GM21390 (cell line): ENCODE results near the gene KIRREL1.

ENCODE experiments used
- ATAC-seq: cut with Tn5 transposase; IDR thresholded peaks from one replicate; pipeline ENCODE4 v1.9.1; 2021; ENCODE audit not compliant: unreplicated experiment

Gene KIRREL1

DNA sequence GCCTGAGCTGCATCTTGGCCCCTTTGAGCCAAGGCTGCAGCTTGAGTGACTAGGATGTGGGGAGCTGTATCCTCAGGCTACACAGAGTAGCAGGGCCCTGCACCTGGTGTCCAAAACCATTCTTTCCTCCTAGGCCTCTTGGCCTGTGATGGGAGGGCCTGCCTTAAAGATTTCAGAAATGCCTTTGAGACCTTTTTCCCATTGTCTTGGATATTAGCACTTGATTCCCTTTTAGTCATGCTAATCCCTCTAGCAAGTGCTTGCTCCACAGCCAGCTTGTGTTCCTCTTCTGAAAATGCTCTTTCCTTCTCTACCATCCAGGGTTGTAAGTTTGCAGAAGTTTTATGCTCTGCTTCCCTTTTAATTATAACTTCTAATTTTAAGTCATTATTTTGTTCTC is 21.7 kb upstream of the KIRREL1 start:
- no peak for ATAC-seq

DNA sequence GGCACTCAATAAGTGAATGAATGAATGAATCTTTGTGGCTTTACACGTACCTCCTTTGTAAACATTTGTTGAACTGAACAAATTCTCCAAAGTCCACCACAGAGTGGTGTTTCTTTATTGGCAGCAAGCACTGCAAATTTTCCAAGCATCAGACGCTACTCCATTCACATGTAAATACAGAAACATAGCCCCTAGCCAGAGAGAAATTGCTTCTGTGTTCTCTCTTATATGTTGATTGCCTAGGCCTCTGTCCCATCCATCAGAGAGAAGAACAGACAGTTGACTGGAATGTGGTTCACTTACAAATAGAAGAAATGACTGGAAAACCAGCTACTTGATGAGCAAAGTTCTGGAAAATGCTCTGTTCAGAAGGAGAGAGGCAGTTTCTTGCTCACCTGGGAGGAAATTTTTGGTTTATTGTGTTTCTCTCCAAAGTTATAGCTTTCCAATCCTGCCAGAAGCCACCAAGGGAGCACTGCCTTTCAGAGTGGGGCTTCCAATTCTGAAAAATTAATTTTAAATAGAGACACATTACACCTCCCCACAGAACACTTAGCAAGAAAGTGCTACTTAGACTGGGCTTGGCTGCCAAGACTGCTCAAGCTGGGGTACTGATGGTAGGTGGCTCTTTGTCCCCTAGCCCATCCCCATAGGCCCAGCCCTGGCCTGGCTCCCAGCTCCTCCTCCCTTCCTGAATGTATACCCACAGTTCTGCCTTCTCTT is 18.1 kb upstream of the KIRREL1 start:
- no peak for ATAC-seq

DNA sequence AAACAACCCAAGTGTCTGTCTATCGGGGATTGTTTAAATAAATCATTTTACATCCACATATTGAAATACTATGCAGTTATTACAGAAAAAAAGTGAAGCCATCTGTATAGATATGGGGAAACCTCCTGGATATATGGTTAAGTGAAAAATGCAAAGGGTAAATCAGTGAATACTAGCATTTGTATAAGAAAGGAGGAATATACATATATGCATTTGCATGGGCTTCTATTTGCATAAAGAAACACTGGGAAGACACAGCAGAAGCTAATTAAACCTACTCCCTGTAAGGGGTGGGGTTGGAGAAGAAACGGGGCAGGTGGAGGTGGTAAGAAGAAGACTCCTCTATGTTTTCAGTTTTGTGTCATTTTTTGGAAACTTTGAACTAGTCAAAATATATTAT is 16.6 kb upstream of the KIRREL1 start:
- no peak for ATAC-seq

DNA sequence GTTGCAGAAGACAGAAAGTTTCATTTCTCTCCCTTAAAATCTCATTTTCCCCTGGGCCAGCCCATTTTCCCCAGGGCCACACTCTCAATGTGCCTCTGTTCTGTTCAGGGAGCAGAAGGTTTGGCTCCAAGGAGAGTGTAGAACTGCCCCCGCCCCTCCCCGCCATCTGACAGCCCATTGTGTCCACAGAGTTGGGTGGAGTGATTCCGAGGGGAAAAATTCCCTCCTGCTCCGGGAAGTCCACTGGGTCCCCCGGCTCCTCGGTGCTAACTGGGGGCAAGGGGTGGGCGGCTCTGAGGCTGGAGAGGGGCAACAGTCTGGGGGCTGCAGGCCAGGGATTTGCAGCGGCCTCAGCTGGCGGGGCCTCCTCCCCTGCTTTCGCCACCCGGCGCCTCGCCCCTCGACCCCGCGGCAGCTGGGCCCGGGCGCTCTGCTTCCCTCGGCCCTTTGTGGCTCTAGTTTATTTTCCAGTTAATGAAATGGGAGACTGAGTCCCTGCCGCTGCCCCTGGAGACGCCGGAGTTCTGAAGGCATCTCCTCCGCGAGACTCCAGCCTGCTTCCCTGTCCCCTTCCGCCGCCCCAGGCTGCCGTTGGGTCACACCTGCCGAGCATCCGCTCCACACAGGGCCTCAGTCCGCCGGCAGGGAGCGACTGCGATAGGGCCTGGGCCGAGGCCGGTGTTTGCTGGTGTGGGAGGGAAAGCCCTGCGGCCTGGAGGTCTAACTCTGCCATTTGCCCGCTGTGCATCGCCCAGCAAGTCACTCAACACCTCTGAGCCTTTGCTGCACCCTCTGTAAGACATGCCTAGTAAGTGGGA is 14.7 kb upstream of the KIRREL1 start:
- ATAC-seq, result no peak

DNA sequence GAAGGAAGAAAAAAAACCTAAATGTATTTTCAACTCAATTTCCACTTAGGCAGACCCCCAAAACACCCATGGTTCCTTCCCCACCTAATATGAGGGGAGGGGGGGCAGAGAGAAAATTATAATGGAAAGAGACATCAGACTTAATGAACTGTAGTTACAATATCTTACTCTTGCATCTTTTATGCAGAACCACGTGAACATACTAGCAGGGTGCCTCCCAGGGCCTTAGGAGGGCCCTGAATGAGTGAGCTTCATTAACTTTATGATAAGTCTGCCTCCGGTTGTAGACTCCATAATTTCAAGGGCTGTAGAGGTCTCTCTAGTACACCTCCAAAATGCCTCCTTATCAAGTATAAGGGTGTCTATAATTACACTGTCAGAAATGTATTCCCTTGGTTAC is 11.3 kb upstream of the KIRREL1 start:
- no peak for ATAC-seq

DNA sequence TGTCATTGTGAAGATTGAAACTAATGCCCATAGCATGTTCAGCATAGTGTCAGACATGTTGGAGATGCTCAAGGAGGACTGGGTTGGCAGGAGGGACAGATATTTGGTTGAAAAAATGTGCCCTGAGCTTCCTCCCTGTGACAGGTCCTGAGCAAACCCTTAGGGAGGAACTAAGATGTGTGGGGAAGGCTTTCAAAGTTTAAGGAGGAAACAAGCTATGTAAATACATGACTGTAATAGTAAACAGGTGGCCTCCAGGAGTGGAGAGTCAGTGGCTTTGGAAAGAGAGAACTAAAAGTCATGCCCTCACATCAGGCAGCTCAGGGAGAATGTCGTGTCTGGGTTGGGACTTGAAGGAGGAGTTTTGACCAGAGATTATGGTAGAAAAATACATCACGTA is 9.7 kb upstream of the KIRREL1 start:
- no peak for ATAC-seq

DNA sequence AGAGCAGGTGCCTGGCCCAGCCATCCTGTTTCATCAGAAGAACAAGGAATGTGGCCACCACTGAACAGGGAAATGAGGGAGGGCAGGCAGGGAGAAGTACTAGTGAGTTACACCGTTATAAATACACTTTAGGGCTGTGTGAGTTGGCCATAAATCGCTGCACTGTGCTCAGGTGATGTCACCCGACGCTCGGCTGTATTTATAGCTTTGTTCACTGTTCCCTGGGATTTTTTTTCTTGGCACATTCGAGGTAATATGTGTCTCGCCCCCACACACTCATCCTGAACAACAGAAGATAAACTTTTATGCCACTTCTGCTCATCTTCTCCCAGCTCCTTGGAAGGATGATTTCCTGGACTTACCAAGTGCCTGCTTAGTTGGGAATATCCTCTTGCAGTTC is 9.0 kb upstream of the KIRREL1 start:
- ATAC-seq, result no peak

DNA sequence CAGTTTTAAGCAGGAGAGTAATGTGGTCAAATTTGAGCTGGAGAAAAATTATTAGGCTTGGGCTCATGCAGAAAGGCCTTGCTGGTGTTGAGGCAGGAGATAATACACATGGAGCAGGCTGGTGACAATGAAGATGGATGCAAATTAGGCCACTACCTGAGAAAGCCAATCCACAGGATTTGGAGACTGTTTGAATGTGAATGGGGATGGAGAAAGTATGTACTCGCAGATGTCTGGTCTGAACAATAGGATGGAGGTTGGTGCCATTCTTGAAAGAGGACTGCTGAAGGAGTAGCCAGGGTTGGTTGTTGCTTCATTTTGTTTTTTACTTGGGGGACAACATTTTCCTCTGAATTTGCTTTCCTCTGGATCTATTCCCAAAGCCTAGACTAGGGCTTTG is 8.0 kb upstream of the KIRREL1 start:
- no peak for ATAC-seq

DNA sequence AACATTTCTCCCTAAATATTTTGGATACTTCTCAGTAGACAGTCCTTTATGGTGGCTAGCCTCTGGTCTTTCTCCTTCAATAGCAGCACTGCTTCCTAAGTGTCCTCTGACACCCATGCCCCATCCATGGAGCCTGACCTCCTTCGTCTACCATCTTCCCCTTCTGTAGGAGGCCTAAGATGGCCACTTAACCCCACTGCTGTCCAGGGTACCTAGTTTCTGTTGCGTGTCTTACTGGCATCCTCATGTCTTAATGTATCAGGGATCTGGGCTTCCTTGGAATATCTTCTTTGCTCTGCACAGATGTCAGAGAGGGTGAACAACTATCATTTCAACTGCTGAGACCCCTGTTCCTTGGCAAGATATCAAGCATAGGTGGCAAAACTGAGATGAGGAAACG is 5.4 kb upstream of the KIRREL1 start:
- ATAC-seq, result no peak

DNA sequence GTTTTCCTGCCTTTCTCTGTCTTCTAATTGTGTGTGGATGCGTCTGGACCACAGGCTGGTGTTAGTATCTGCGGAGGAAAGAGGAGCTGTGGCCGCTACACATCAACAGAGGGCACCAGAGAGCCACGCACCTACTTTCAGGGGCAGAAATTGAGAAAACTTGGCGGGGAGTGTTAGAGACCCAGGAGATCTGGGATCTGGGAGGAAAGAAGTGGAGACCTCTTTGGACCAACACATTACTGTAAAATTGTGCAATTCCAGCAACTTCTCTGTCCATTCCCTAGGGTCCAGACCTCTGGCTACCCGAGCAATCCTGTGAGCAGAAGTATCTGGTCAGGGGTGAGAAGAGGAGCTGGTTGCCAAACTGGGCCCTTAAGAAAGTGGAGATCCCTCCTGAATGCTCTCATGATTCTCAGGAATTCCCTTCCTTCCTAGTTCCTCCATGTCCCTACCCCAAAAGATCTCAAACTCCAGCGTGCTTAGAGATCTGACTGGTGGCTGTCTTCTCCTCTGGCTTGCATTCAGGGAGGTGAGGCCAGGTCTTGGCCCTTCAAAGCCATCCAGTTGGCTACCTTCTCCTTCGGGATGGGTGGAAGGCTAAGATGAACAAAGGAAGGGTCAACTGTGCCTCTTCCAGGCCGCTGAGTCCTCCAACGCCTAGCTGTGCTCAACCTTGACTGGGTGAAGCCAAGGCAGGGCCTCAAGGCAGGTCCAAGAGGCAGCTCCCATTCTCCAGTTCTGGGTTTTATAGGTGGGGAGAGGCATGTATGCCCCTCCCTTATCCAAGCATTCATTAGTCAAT is 1.2 kb upstream of the KIRREL1 start:
- ATAC-seq, result no peak

DNA sequence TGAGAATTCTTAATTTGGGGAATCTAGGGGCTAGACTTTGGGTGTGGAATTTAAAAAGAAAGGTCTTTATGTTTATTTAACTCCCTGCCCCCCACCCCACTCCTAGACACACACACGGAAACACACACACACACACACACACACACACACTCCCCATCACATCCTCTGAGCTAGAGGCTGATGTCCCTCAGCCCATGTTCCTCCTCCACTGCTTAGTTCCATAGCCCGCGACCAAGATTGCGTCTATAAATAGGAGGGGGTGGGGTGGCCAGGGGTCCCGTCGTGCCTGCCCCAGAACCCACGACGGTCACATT is 655 bp upstream of the KIRREL1 start:
- no peak for ATAC-seq

DNA sequence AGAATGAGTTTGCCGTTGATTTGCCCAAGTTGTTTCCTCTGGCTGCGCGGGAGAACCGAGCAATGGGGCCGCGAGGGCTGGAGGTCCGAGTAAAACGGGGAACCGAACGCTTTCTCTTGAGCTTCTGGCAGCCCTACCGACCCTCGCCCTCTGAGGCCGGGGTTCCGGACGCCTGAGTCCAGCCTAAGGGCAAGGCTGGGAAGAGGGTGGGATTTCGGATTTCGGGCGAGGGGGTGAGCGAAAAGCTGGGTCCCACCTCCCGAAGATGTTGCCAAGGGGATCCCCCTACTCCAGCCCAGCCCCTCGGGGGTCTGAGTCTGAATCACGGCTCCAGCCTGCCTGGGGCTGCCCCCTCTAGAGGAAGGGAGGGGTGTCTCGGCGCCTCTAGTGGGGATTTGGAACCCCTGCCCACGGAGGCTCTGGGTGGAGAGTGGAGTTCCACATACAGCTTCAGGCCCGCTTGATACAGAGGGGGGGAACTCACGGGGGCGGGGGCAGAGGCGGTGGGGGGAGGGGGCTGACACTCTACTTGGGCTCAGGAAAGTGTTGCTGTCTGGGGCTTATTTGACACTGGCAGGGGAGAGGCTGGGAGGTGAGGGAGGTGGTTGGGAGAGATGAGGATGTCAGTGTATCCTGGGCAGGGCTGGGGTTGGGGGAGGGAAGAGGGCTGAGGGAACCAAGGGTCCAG is 617 bp downstream of the KIRREL1 start:
- ATAC-seq, result no peak

DNA sequence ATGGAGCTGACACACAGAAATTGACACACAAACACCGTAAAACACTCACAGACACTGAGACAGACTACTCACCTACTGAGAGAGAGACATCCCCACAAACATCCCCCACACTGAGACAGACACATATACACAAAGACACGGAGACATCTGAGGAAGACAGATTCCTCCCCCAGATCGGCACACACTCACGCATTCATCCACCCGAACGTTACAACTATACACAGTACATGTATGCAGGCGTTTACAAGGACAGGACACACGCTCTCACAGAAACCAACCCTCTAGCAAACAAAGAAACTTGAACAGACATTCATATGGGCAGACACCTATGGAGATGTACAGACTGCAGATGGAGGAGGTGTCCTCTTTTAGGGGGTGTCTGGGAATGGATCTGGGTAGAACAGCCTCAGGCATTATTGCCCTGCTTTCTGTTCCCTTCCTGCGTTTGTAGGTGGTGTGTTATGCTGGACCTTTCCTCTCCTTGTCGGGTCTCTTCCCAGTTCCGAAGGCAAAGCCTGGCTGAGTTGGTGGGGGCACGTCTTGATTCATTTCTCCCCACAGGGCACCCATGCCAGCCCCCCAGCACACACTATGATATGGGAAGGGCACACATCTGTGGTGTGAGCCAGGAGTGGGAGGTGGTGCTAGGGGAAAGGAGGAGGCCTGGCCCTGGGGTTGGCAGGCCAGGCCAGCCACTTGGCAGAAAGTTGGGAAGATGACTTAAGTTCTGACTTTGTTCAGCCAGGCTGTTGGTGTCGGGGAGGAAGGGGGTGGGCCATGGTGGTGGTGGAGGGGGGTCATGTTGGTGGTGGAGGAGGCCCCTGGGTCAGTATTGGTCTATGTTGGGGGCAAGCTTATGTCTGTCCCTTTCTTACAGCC is 1.5 kb downstream of the KIRREL1 start:
- ATAC-seq, result no peak

DNA sequence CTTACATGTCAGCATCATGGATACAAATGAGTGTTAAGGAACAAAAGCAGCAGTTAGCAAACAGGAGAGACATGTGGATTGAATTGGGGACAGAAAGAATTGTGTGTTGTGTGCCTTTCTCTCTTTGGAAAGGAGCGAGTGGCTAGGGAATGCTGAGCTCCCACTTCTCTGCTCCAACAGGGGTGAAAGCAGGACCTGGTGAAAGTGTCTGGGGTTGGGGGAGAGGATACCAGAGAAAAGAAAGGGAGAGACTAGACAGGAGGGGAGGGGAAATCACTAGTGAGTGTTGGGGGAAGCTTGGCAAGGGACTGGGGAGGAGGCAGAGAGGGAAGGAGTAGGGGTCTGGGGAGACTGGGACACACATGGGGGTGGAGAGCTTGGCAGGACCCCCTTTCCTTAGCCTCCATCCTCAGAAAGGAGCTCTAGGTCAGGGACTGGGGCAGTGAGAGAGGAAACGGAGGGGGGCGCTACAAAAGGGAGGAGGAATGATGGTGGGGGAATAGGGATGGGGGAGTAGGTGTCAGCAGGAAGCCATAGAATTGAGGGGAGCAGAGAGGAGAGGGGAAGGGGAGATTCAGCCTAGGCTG is 2.2 kb downstream of the KIRREL1 start:
- ATAC-seq, result no peak

DNA sequence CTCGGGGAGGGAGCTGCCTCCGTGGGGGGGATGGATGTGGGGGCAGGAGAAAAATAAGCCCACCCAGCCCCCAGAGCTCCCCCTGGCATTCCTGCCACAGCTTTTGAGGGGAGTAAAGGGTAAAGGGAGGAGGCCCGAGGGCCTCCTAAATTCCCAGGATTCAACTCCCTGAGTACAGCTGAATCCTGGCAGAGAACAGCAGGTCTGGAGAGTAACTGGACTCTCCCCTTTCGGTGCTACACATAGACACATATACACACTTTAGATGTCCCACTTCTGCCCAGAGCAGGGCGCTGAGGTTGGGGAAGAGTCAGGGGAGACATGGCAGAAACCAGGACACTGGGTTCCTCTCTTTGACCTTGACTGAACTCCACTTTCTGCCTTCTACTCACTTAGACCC is 3.0 kb downstream of the KIRREL1 start:
- ATAC-seq, result no peak

DNA sequence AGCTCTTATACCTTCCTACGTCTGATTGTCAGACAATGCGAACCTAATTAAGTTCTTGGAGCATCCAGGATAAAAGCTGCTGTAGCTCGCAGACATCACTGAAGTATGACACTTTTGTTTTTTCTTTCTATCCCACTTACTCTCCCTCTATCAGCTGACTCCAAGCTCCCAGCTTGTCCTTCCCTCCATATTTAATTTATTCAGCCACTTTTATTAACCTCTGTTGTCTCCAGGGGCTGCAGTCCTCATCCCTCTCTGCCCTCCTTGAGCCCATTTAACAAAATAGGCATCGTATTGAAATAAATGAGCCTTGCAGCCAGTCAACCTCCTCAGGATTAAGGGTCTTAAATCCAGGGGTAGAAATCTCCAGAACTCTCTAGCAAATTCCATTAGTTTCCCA is 7.1 kb downstream of the KIRREL1 start:
- ATAC-seq, result no peak

DNA sequence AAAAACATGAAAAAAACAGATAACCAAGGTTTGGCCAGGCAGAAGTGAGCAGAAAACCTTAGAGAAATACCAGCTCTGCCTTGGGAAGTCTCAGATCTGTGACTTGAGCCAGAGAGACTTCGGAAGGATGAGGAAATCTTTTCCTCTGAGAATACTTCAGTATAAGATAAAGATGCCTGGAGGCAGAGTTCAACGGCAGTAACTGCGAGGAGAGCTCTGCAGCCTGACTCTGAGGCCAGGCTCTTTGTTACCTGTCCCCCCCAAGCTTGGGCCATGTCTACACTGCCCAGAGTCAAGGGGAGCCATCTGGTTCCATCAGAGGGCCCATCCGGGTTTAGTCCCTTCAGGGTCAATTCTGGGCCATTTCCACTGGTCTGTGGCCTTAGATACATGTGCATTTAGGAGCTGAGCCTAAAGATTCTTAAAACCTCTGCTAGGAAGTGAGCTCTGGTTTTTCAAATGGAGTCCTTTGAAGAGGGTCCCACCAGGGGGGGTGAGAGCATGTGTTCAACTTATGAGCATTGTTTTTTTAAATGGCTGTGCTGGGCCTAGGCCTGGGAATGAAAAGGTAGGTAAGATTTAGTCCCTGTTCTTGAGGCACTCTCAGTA is 8.7 kb downstream of the KIRREL1 start:
- no peak for ATAC-seq

DNA sequence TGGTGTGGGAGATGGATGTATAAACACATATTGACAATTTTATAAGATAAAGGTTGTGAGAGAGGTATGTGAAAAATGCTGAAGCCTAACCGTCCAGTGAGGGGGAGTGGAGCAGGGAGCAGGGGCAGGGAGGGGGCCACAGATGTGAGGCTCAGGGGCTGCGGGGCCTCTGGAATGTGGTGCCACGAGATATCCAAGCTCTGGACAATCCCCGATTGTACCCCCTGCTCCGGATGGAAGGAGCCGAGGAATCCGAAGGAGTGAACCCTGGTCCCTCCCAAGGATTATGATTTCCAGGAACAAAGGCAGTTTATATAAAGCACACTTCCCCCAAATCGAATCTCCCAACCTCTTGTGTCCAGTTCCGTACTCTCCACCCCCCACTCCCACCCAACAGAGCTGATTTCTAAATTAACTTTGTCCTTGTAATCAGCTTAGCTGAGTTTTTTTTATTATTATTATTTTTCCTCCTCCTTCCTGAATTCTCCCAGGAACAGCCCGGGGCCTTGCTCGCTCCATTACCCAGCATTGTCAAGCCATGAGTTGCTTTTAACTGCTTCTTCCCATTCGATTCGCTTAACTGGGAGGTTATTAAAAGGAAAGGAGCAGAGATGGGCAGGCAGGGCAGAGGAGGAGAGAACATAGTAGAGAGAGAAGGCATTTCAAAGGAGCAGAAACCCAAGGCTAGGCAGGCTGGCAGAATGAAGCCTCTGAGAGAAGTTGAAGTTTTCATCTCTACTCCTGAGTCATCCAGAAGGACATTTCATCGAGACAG is 9.4 kb downstream of the KIRREL1 start:
- no peak for ATAC-seq

DNA sequence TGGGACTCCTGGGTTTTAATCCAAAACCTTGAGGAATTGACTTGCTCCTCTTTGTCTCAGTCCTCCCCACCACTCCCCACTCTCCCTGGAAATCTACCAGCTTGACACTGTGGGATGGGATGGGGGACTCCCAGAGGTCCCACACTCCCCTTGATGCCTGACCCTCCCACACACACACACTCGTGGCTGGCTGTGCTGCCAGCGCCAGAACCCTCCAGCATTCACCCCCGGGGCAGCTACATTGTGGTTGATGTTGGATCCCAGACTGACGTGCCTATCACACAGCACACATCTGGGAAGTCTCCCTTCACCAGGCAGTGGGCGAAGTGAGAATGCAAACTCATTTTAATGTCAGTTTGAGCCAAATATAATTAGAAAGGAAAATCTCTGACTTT is 10.0 kb downstream of the KIRREL1 start:
- no peak for ATAC-seq
